OCI-LY7 (cell line): ENCODE measurements around the gene CASP10. TPM values are rescaled to one million over a fixed set of nuclear protein-coding genes. Genes with fewer than 3 reads are reported as not detected.

Source experiments
- BruUV-seq: library from RNA; stranded (reverse); fragments of 400-500 nt; replicated peaks from 2 replicates; lab custom pipeline; 2021; lab: Mats Ljungman, UMichigan
- CTCF ChIA-PET: fragments of 300-600 bp; sonication (Branson Sonifier 250); formaldehyde crosslinking; loops from one replicate; lab custom pipeline; 2022; ENCODE audit warnings: antibody characterized with exemption; ENCODE audit not compliant: unreplicated experiment; lab: Charles Lee
- POLR2A ChIA-PET: fragments of 300-600 bp; sonication (Branson Sonifier 250); formaldehyde crosslinking; loops from one replicate; lab custom pipeline; 2022; ENCODE audit warnings: antibody characterized with exemption; lab: Charles Lee
- DNase-seq: peaks from one replicate; pipeline ENCODE4 v3.0.0-alpha.2; 2015; ENCODE audit warnings: low spot score
- H2AFZ ChIP-seq: fragments of 200-600 bp; sonication (generic), shearing (Covaris generic); 2 replicates; pipeline ENCODE4 v1.6.1; 2014; ENCODE audit warnings: mild to moderate bottlenecking, antibody characterized with exemption, low read length, moderate library complexity
- H3K27ac ChIP-seq: fragments of 200-600 bp; sonication (generic); 2 replicates; pipeline ENCODE4 v1.5.1; 2014; ENCODE audit warnings: mixed run types, low read depth, mild to moderate bottlenecking, moderate library complexity, low read length, inconsistent platforms; ENCODE audit not compliant: poor library complexity, severe bottlenecking
- H3K36me3 ChIP-seq: fragments of 200-600 bp; sonication (generic); 2 replicates; pipeline ENCODE4 v1.6.1; 2014; ENCODE audit warnings: mild to moderate bottlenecking, antibody characterized with exemption, low read length, moderate library complexity, mixed read lengths; ENCODE audit not compliant: insufficient read depth
- H3K4me1 ChIP-seq: fragments of 200-600 bp; sonication (generic); 2 replicates; pipeline ENCODE4 v1.5.1; 2014; ENCODE audit warnings: mild to moderate bottlenecking, low read length; ENCODE audit not compliant: insufficient read depth, poor library complexity, severe bottlenecking
- H3K4me2 ChIP-seq: fragments of 200-600 bp; sonication (generic); 2 replicates; pipeline ENCODE4 v1.6.1; 2014; ENCODE audit warnings: mild to moderate bottlenecking, low read length
- H3K4me3 ChIP-seq: fragments of 200-600 bp; sonication (generic); 2 replicates; pipeline ENCODE4 v1.5.1; 2014; ENCODE audit warnings: mild to moderate bottlenecking, low read depth, low read length; ENCODE audit not compliant: poor library complexity, severe bottlenecking
- H3K79me2 ChIP-seq: fragments of 200-600 bp; sonication (generic); 2 replicates; pipeline ENCODE4 v1.6.1; 2016; ENCODE audit warnings: low read depth, mild to moderate bottlenecking, low read length, moderate library complexity, mixed read lengths; ENCODE audit not compliant: insufficient read depth
- H3K9me2 ChIP-seq: fragments of 200-600 bp; sonication (generic); 2 replicates; pipeline ENCODE4 v1.6.1; 2016; ENCODE audit warnings: mild to moderate bottlenecking, low read length, mixed read lengths; ENCODE audit not compliant: insufficient read depth
- H3K9me3 ChIP-seq: fragments of 200-600 bp; sonication (generic); 2 replicates; pipeline ENCODE4 v1.6.1; 2014; ENCODE audit warnings: mild to moderate bottlenecking, mixed run types, low read length, mixed read lengths
- H4K20me1 ChIP-seq: fragments of 200-600 bp; sonication (generic); 2 replicates; pipeline ENCODE4 v1.6.1; 2014; ENCODE audit warnings: mild to moderate bottlenecking, antibody characterized with exemption, low read length, moderate library complexity, mixed read lengths; ENCODE audit not compliant: insufficient read depth
- CTCF ChIP-seq: fragments of 200-600 bp; sonication (generic); conservative IDR thresholded peaks from 2 replicates; pipeline ENCODE4 v1.5.1; 2014; ENCODE audit warnings: mild to moderate bottlenecking, antibody characterized with exemption, low read length, moderate library complexity, mixed read lengths
- EZH2phosphoT487 ChIP-seq: fragments of 200-600 bp; sonication (generic); IDR thresholded peaks from 2 replicates; pipeline ENCODE4 v1.6.1; 2018; ENCODE audit warnings: low read depth, borderline replicate concordance, mild to moderate bottlenecking, mixed run types, antibody characterized with exemption, low read length, moderate library complexity, mixed read lengths
- intact Hi-C: fragments of 100-400 bp; cut with micrococcal nuclease; formaldehyde crosslinking; loops from one replicate; pipeline ENCODE4 v1.10.0; 2022; ENCODE audit not compliant: unreplicated experiment
- total RNA-seq, 2 experiments: library from RNA; depleted of rRNA in 1 of 2; stranded (reverse); fragments of >200 nt in 1 of 2; shearing (Covaris generic) in 1 of 2; gene quantifications; 2 replicates each; pipeline ENCODE4 v1.2.3, GENCODE V29; 2014 to 2022

The CASP10 gene
- total RNA-seq, 2 experiments from 2014 or later, result 0.51 to 1.2 TPM

GRCh38 chr2:201144101-201145051, 38.6 kb upstream of the CASP10 start:
- CTCF ChIA-PET, result interaction anchor here (0.6 to 0.7 kb wide), 2 partner anchors 10 to 238 kb away, joined by 3 read pairs; no protein-coding TSS in a partner anchor
- no peaks in the 10 kb centered on the region for H3K79me2 ChIP-seq
- no peak overlapping the region for H3K4me3 ChIP-seq
- H3K36me3 ChIP-seq, result peaks cover 28% of the 10 kb centered on the region
- H3K9me3 ChIP-seq, result no peaks in the 10 kb centered on the region
- intact Hi-C loops, result no loop called here
- no peak for DNase-seq
- H3K27ac ChIP-seq, result no peak overlapping the region
- no peaks in the 10 kb centered on the region for H4K20me1 ChIP-seq
- POLR2A ChIA-PET, result interaction anchor here (0.9 to 1.9 kb wide), 6 partner anchors 9 to 23 kb away, joined by 3 to 7 read pairs (median 3); no protein-coding TSS in a partner anchor
- H3K4me2 ChIP-seq, result no peak overlapping the region
- H2AFZ ChIP-seq, result no peak overlapping the region
- no peaks in the 10 kb centered on the region for H3K4me1 ChIP-seq
- TF ChIP-seq EZH2phosphoT487 (no peak), CTCF (no peak)
- no TSS peak for BruUV-seq
- no peaks in the 10 kb centered on the region for H3K9me2 ChIP-seq

- CTCF ChIA-PET, result no interaction called here
- TF ChIP-seq CTCF (no peak), EZH2phosphoT487 (no peak)
- intact Hi-C loops, result no loop called here
- Histone ChIP-seq H3K9me3 (no peaks in the 10 kb centered on the region), H3K4me2 (no peak overlapping the region), H2AFZ (no peak overlapping the region), H3K4me3 (no peak overlapping the region), H3K36me3 (peaks cover 27% of the 10 kb centered on the region), H3K9me2 (no peaks in the 10 kb centered on the region), H3K4me1 (peaks cover 9% of the 10 kb centered on the region), H3K79me2 (no peaks in the 10 kb centered on the region), H4K20me1 (no peaks in the 10 kb centered on the region), H3K27ac (no peak overlapping the region)
- DNase-seq, result no peak
- no TSS peak for BruUV-seq
- POLR2A ChIA-PET, result interaction anchor here (0.7 to 1.9 kb wide), 4 partner anchors 10 to 133 kb away, joined by 3 to 10 read pairs (median 4); no protein-coding TSS in a partner anchor
These were observed 34.4 kb upstream of the CASP10 start for GRCh38 chr2:201148434-201148990.
